H1 (cell line): Measurements from ENCODE around the gene COL4A1. TPM values are rescaled to one million over a fixed set of nuclear protein-coding genes. Genes with fewer than 3 reads are reported as not detected.

ENCODE experiments used
- CTCF ChIA-PET: fragments of 300-600 bp; sonication (Branson Sonifier 250); formaldehyde crosslinking; loops from one replicate; lab custom pipeline; 2021; ENCODE audit not compliant: partially characterized antibody; lab: Charles Lee
- POLR2A ChIA-PET: fragments of 300-600 bp; sonication (Branson Sonifier 250); formaldehyde crosslinking; loops from one replicate; lab custom pipeline; 2021; ENCODE audit warnings: inconsistent platforms; ENCODE audit not compliant: partially characterized antibody; lab: Charles Lee
- DNase-seq, 2 experiments: peaks; one replicate each; pipeline versions ENCODE4 v3.0.0 to v3.0.0-alpha.2; 2010 to 2022; ENCODE audit warnings: low spot score in 2 of 2, low read depth in 1 of 2, mixed read lengths in 1 of 2
- FAIRE-seq: peaks from 2 replicates; lab custom pipeline; 2011; peaks lifted over from hg19 to GRCh38; lab: Jason Lieb, UNC
- H2AFZ ChIP-seq: 2 replicates; pipeline ENCODE4 v1.8.1; 2012; ENCODE audit warnings: low read length, inconsistent platforms
- H2AK5ac ChIP-seq: 2 replicates; pipeline ENCODE4 v1.6.1; 2013; ENCODE audit warnings: low read depth, low read length
- H2BK120ac ChIP-seq: replicated peaks from 2 replicates; pipeline ENCODE3; 2013; ENCODE audit warnings: low read depth, low read length, inconsistent platforms
- H2BK12ac ChIP-seq: 2 replicates; pipeline ENCODE4 v1.6.1; 2013; ENCODE audit warnings: low read depth, low read length
- H2BK15ac ChIP-seq: 2 replicates; pipeline ENCODE4 v1.6.1; 2013; ENCODE audit warnings: low read length
- H2BK20ac ChIP-seq: 2 replicates; pipeline ENCODE4 v1.6.1; 2013; ENCODE audit warnings: low read length
- H2BK5ac ChIP-seq: 2 replicates; pipeline ENCODE4 v1.6.1; 2013; ENCODE audit warnings: low read depth, low read length
- H3K14ac ChIP-seq: 2 replicates; pipeline ENCODE4 v1.6.1; 2013; ENCODE audit warnings: inconsistent platforms; ENCODE audit not compliant: insufficient read length
- H3K18ac ChIP-seq: 2 replicates; pipeline ENCODE4 v1.6.1; 2013; ENCODE audit warnings: low read length; ENCODE audit errors: extremely low read depth
- H3K23ac ChIP-seq: 2 replicates; pipeline ENCODE4 v1.6.1; 2013; ENCODE audit warnings: inconsistent platforms; ENCODE audit not compliant: insufficient read length
- H3K23me2 ChIP-seq: 2 replicates; pipeline ENCODE4 v1.6.1; 2013; ENCODE audit warnings: low read depth, low read length
- H3K27ac ChIP-seq: 2 replicates; pipeline ENCODE4 v1.6.1; 2011; ENCODE audit warnings: low read depth, low read length, inconsistent platforms
- H3K27me3 ChIP-seq, 4 experiments: replicated peaks in 1 of 4; 1 replicate in 1 of 4; 2 replicates in 3 of 4; pipeline versions ENCODE4 v1.6.1 to v1.8.1; 2011 to 2013; ENCODE audit warnings: low read length in 3 of 4, mild to moderate bottlenecking in 3 of 4, inconsistent platforms in 2 of 4, mixed read lengths in 2 of 4, moderate library complexity in 1 of 4; ENCODE audit not compliant: control insufficient read depth in 3 of 4, insufficient read depth in 3 of 4; ENCODE audit errors: extremely low read depth in 1 of 4
- H3K36me3 ChIP-seq, 4 experiments: 2 replicates each; pipeline versions ENCODE4 v1.6.1 to v1.8.1; 2011 to 2013; ENCODE audit warnings: mild to moderate bottlenecking in 4 of 4, low read length in 3 of 4, moderate library complexity in 2 of 4, control low read depth in 1 of 4, inconsistent platforms in 1 of 4; ENCODE audit not compliant: insufficient read depth in 4 of 4, control insufficient read depth in 2 of 4
- H3K4ac ChIP-seq: replicated peaks from 2 replicates; pipeline ENCODE3; 2013; ENCODE audit warnings: low read length, low read depth, mixed read lengths, inconsistent platforms; ENCODE audit not compliant: insufficient read length
- H3K4me1 ChIP-seq, 4 experiments: replicated peaks in 1 of 4; 1 replicate in 1 of 4; 2 replicates in 3 of 4; pipeline versions ENCODE4 v1.6.1 to v1.8.1; 2011 to 2013; ENCODE audit warnings: low read length in 3 of 4, inconsistent platforms in 2 of 4, mixed read lengths in 1 of 4; ENCODE audit not compliant: insufficient read depth in 4 of 4, control insufficient read depth in 3 of 4
- H3K4me2 ChIP-seq, 2 experiments: 2 replicates each; pipeline versions ENCODE4 v1.6.1 to v1.8.1; 2011 to 2013; ENCODE audit warnings: low read depth in 2 of 2, low read length in 2 of 2, control low read depth in 1 of 2, inconsistent platforms in 1 of 2, mild to moderate bottlenecking in 1 of 2; ENCODE audit not compliant: insufficient read depth in 1 of 2
- H3K4me3 ChIP-seq, 4 experiments: fragments of 200-600, 300-600 bp in 1 of 4; sonication (generic), shearing (Covaris generic), sonication (Bioruptor Twin) in 1 of 4; 2 replicates each; pipeline versions ENCODE4 v1.5.1 to v1.8.1; 2011 to 2016; ENCODE audit warnings: low read length in 4 of 4, low read depth in 3 of 4, control low read depth in 2 of 4, inconsistent platforms in 2 of 4, mild to moderate bottlenecking in 2 of 4, mixed read lengths in 1 of 4, moderate library complexity in 1 of 4; ENCODE audit not compliant: insufficient read depth in 2 of 4; ENCODE audit errors: extremely low read depth in 1 of 4
- H3K56ac ChIP-seq: replicated peaks from 2 replicates; pipeline ENCODE3; 2013; ENCODE audit warnings: low read depth, mild to moderate bottlenecking, mixed read lengths, low read length, inconsistent platforms; ENCODE audit not compliant: insufficient read length
- H3K79me1 ChIP-seq: 2 replicates; pipeline ENCODE4 v1.6.1; 2013; ENCODE audit warnings: low read depth, low read length, control low read depth
- H3K79me2 ChIP-seq, 2 experiments: 2 replicates each; pipeline versions ENCODE4 v1.6.1 to v1.8.1; 2012 to 2013; ENCODE audit warnings: low read length in 2 of 2, mild to moderate bottlenecking in 2 of 2, inconsistent platforms in 1 of 2; ENCODE audit not compliant: insufficient read depth in 2 of 2, control insufficient read depth in 1 of 2
- H3K9ac ChIP-seq, 4 experiments: replicated peaks in 1 of 4; 1 replicate in 1 of 4; 2 replicates in 3 of 4; pipeline versions ENCODE4 v1.6.1 to v1.8.1; 2011 to 2013; ENCODE audit warnings: low read depth in 3 of 4, low read length in 3 of 4, control low read depth in 2 of 4, mild to moderate bottlenecking in 2 of 4, moderate library complexity in 2 of 4, inconsistent platforms in 1 of 4; ENCODE audit errors: extremely low read depth in 1 of 4
- H3K9me3 ChIP-seq, 2 experiments: 2 replicates each; pipeline versions ENCODE4 v1.6.1 to v1.8.1; 2012 to 2013; ENCODE audit warnings: mild to moderate bottlenecking in 2 of 2, moderate library complexity in 2 of 2, control low read depth in 1 of 2, inconsistent platforms in 1 of 2, low read depth in 1 of 2, low read length in 1 of 2, mixed read lengths in 1 of 2; ENCODE audit not compliant: insufficient read depth in 2 of 2
- H4K20me1 ChIP-seq, 2 experiments: replicated peaks in 1 of 2; 2 replicates each; pipeline versions ENCODE3 to v1.8.1; 2011 to 2013; ENCODE audit warnings: inconsistent platforms in 2 of 2, low read length in 2 of 2, mild to moderate bottlenecking in 1 of 2; ENCODE audit not compliant: insufficient read depth in 2 of 2, control insufficient read depth in 1 of 2
- H4K5ac ChIP-seq: 2 replicates; pipeline ENCODE4 v1.6.1; 2013; ENCODE audit warnings: low read length, low read depth, mixed read lengths, inconsistent platforms; ENCODE audit not compliant: insufficient read length
- H4K8ac ChIP-seq: 2 replicates; pipeline ENCODE4 v1.8.0; 2013; ENCODE audit warnings: mild to moderate bottlenecking, moderate library complexity, low read length, inconsistent platforms; ENCODE audit not compliant: insufficient read depth; ENCODE audit errors: extremely low read depth
- H4K91ac ChIP-seq: replicated peaks from 2 replicates; pipeline ENCODE3; 2013; ENCODE audit warnings: low read length, mixed read lengths, inconsistent platforms; ENCODE audit not compliant: insufficient read length
- CHD1 ChIP-seq: IDR thresholded peaks from 2 replicates; pipeline ENCODE4 v1.6.1; 2012; ENCODE audit warnings: low read depth, low read length, improper control_type of control experiment
- CTBP2 ChIP-seq: IDR thresholded peaks from 2 replicates; pipeline ENCODE4 v1.7.0; 2011; ENCODE audit warnings: borderline replicate concordance, mild to moderate bottlenecking, moderate library complexity, mixed read lengths, low read length; ENCODE audit not compliant: insufficient read depth, insufficient read length
- GTF2F1 ChIP-seq: IDR thresholded peaks from 2 replicates; pipeline ENCODE4 v1.6.1; 2012; ENCODE audit warnings: low read depth, low read length, improper control_type of control experiment, borderline replicate concordance
- JUN ChIP-seq: IDR thresholded peaks from 2 replicates; pipeline ENCODE4 v1.6.1; 2011; ENCODE audit warnings: low read depth, mild to moderate bottlenecking, improper control_type of control experiment, low read length
- JUND ChIP-seq: IDR thresholded peaks from 2 replicates; pipeline ENCODE4 v1.6.1; 2011; ENCODE audit warnings: mild to moderate bottlenecking, improper control_type of control experiment, low read length
- KDM1A ChIP-seq: fragments of 200-600, 300-600 bp; sonication (generic); IDR thresholded peaks from 2 replicates; pipeline ENCODE4 v1.7.1; 2016; ENCODE audit warnings: mild to moderate bottlenecking, low read length, borderline replicate concordance
- POLR2AphosphoS5 ChIP-seq: IDR thresholded peaks from 2 replicates; pipeline ENCODE4 v1.6.1; 2011; ENCODE audit warnings: low read depth, low read length
- SP1 ChIP-seq: IDR thresholded peaks from 2 replicates; pipeline ENCODE4 v1.6.1; 2011; ENCODE audit warnings: low read depth, low read length
- TBP ChIP-seq: IDR thresholded peaks from 2 replicates; pipeline ENCODE4 v1.6.1; 2011; ENCODE audit warnings: low read depth, low read length, improper control_type of control experiment
- YY1 ChIP-seq: IDR thresholded peaks from 2 replicates; pipeline ENCODE4 v1.6.1; 2011; ENCODE audit warnings: low read depth, mild to moderate bottlenecking, low read length
- WGBS, 2 experiments: shearing (Covaris generic) in 1 of 2; methylation state at CpG; one replicate each; pipeline versions ENCODE4 v1.1.6 to v1.1.7; 2013 to 2015; ENCODE audit warnings: low lambda C conversion rate in 2 of 2, mixed read lengths in 2 of 2, inconsistent platforms in 1 of 2, low coverage in 1 of 2, missing lambda C conversion rate in 1 of 2; ENCODE audit not compliant: insufficient replicate concordance in 2 of 2, insufficient coverage in 1 of 2, insufficient read length in 1 of 2; ENCODE audit errors: extremely low coverage in 1 of 2, missing lambda C conversion rate in 1 of 2; 5-methylcytosine and 5-hydroxymethylcytosine counted together
- polyA plus RNA-seq, 7 experiments: library from polyadenylated mRNA; depleted of rRNA in 3 of 7; stranded (reverse) in 5 of 7; unstranded in 2 of 7; fragments of >200 nt in 5 of 7; fragments of 200-250 nt in 2 of 7; gene quantifications; 1 replicate in 5 of 7; 2 replicates in 1 of 7; 4 replicates in 1 of 7; pipeline versions ENCODE4 v1.2.1 to v1.2.3, GENCODE V29; 2011 to 2013; ENCODE audit warnings: missing spikeins in 2 of 7, mixed read lengths in 2 of 7
- total RNA-seq: library from RNA; stranded (reverse); fragmentation: NEBNext Ultra II Directional; extraction: Animal tissue kit (Norgen Biotek cat#: 25700); gene quantifications from 2 replicates; pipeline ENCODE4 v1.2.1, GENCODE V29; 2021
- TF ChIP-seq, protein P1 (sequence below), 3 experiments: IDR thresholded peaks; 1 replicate in 2 of 3; 2 replicates in 1 of 3; pipeline versions ENCODE4 v1.5.1 to v1.6.1; 2011; ENCODE audit warnings: low read length in 3 of 3, mild to moderate bottlenecking in 3 of 3, inconsistent platforms in 2 of 3, low read depth in 1 of 3, moderate library complexity in 1 of 3; ENCODE audit not compliant: insufficient read depth in 1 of 3; ENCODE audit errors: control extremely low read depth in 1 of 3

COL4A1 gene
- total and polyA plus RNA-seq, 2 of the 8 experiments (the other 6 are each of a cell fraction or from before 2014, with no cell fraction given), result 30.7 to 82.0 TPM

- Histone ChIP-seq H3K27ac (no peak overlapping the region), H3K9me3 (no peaks in the 10 kb centered on the region), H2AFZ (no peak overlapping the region), H3K56ac (no peak overlapping the region), H3K79me1 (0 out of 2 replicates have a peak, but pooled peaks cover 2% of the 10 kb centered on the region), H3K23me2 (no peaks in the 10 kb centered on the region), H2BK20ac (no peak overlapping the region), H4K91ac (no peak overlapping the region), H2BK5ac (no peak overlapping the region), H2BK12ac (no peak overlapping the region), H3K9ac (no peak overlapping the region), H3K4ac (no peak overlapping the region), H3K36me3 (peaks cover 0 to 10% (median 6%) of the 10 kb centered on the region in 4 experiments; a peak in 5 of 8 replicates), H3K27me3 (no peaks in the 10 kb centered on the region), H2BK120ac (no peak overlapping the region), H3K18ac (no peak overlapping the region), H3K23ac (no peak overlapping the region), H3K4me2 (no peak overlapping the region), H4K20me1 (peaks cover 0 to 2% of the 10 kb centered on the region in 2 experiments), H3K79me2 (no peaks in the 10 kb centered on the region), H2BK15ac (no peak overlapping the region), H3K4me3 (no peak overlapping the region), H3K14ac (no peak overlapping the region), H4K5ac (no peak overlapping the region), H2AK5ac (no peak overlapping the region), H3K4me1 (peaks cover 0 to 2% (median 0%) of the 10 kb centered on the region in 4 experiments; a peak in 1 of 7 replicates), H4K8ac (no peak overlapping the region)
- DNase-seq (no peak), FAIRE-seq (no peak)
- CTCF ChIA-PET, result interaction anchor here (1.3 kb wide), 1 partner anchor 12 kb away, joined by 3 read pairs; no protein-coding TSS in a partner anchor
- POLR2A ChIA-PET, result no interaction called here
- WGBS, 2 experiments, result 88% methylated on average over 14 of the region's 14 CpGs; no CpG with 5 or more reads in 1 of the 2 experiments
- TF ChIP-seq TBP (no peak), YY1 (no peak), KDM1A (no peak), POLR2AphosphoS5 (no peak), JUN (no peak), GTF2F1 (no peak), JUND (no peak), SP1 (no peak), CHD1 (no peak), CTBP2 (no peak)
- TF ChIP-seq, protein P1, sequence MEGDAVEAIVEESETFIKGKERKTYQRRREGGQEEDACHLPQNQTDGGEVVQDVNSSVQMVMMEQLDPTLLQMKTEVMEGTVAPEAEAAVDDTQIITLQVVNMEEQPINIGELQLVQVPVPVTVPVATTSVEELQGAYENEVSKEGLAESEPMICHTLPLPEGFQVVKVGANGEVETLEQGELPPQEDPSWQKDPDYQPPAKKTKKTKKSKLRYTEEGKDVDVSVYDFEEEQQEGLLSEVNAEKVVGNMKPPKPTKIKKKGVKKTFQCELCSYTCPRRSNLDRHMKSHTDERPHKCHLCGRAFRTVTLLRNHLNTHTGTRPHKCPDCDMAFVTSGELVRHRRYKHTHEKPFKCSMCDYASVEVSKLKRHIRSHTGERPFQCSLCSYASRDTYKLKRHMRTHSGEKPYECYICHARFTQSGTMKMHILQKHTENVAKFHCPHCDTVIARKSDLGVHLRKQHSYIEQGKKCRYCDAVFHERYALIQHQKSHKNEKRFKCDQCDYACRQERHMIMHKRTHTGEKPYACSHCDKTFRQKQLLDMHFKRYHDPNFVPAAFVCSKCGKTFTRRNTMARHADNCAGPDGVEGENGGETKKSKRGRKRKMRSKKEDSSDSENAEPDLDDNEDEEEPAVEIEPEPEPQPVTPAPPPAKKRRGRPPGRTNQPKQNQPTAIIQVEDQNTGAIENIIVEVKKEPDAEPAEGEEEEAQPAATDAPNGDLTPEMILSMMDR (IDR thresholded peaks at IDR 0.05; ENCODE audit: control extremely low read depth in 1 of 3, insufficient read depth in 1 of 3, low read depth in 1 of 3, low read length in 3 of 3), result no peak
Observed at GRCh38 chr13:110209950-110210603, 96.9 kb downstream of the COL4A1 start.
